ENCODE results near the gene PROK2.

DNA sequence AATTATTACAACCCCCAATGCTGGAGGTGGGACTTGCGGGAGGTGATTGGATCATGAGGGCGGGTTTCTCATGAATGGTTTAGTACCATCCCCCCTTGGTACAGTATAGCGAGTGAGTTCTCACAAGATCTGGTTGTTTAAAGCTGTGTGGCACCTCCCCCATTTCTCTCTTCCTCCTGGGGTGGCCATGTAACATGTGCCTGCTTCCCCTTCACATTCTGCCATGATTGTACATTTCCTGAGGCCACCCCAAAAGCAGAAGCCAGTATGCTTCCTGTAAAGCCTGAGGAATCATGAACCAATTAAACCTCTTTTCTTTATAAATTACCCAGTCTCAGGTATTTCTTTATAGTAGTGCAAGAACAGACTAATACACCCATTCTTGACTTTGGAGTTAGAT is 20.3 kb upstream of the PROK2 start:
- TF ChIP-seq, protein P1, sequence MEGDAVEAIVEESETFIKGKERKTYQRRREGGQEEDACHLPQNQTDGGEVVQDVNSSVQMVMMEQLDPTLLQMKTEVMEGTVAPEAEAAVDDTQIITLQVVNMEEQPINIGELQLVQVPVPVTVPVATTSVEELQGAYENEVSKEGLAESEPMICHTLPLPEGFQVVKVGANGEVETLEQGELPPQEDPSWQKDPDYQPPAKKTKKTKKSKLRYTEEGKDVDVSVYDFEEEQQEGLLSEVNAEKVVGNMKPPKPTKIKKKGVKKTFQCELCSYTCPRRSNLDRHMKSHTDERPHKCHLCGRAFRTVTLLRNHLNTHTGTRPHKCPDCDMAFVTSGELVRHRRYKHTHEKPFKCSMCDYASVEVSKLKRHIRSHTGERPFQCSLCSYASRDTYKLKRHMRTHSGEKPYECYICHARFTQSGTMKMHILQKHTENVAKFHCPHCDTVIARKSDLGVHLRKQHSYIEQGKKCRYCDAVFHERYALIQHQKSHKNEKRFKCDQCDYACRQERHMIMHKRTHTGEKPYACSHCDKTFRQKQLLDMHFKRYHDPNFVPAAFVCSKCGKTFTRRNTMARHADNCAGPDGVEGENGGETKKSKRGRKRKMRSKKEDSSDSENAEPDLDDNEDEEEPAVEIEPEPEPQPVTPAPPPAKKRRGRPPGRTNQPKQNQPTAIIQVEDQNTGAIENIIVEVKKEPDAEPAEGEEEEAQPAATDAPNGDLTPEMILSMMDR (IDR thresholded peaks at IDR 0.05) = no peak
- TF ChIP-seq POLR2A (IDR thresholded peaks at IDR 0.05) = no peak

Measured in sigmoid colon (tissue), 3 donors.